MCF 10A (cell line): Measurements from ENCODE around the gene CEACAM7. TPM values are rescaled to one million over a fixed set of nuclear protein-coding genes. Genes with fewer than 3 reads are reported as not detected.
A peak's percentile ranks its signal among the peaks of the same experiment; 100 is the strongest.

Experiments used
- BruUV-seq: library from RNA; stranded (reverse); fragments of 400-500 nt; replicated peaks from 2 replicates; lab custom pipeline; 2021; lab: Mats Ljungman, UMichigan
- CTCF ChIA-PET: fragments of 300-600 bp; sonication (Branson Sonifier 250); formaldehyde crosslinking; extraction: SDS; loops from one replicate; lab custom pipeline; 2021; ENCODE audit warnings: antibody characterized with exemption, inconsistent platforms; lab: Yijun Ruan, JAX
- POLR2A ChIA-PET: fragments of 300-600, 350-650 bp; sonication (Branson Sonifier 250); formaldehyde crosslinking; extraction: SDS; loops from one replicate; lab custom pipeline; 2020; ENCODE audit warnings: antibody characterized with exemption, inconsistent platforms; lab: Yijun Ruan, JAX
- DNase-seq: peaks from one replicate; pipeline ENCODE4 v3.0.0-alpha.2; 2018; ENCODE audit not compliant: unreplicated experiment
- H3K27ac Mint-ChIP-seq: one replicate; pipeline ENCODE4 v1.8.0; 2022; ENCODE audit warnings: mild to moderate bottlenecking, low read depth, mixed read lengths; ENCODE audit not compliant: unreplicated experiment
- H3K27me3 Mint-ChIP-seq: one replicate; pipeline ENCODE4 v1.8.0; 2022; ENCODE audit warnings: mixed read lengths; ENCODE audit not compliant: insufficient read depth, unreplicated experiment
- H3K36me3 Mint-ChIP-seq: one replicate; pipeline ENCODE4 v1.8.0; 2022; ENCODE audit warnings: mild to moderate bottlenecking, moderate library complexity, mixed read lengths; ENCODE audit not compliant: insufficient read depth, unreplicated experiment
- H3K4me1 Mint-ChIP-seq: one replicate; pipeline ENCODE4 v1.8.0; 2022; ENCODE audit warnings: mixed read lengths; ENCODE audit not compliant: insufficient read depth, unreplicated experiment
- H3K4me3 Mint-ChIP-seq: one replicate; pipeline ENCODE4 v1.8.0; 2022; ENCODE audit warnings: mild to moderate bottlenecking, moderate library complexity, mixed read lengths; ENCODE audit not compliant: unreplicated experiment
- H3K9me3 Mint-ChIP-seq: one replicate; pipeline ENCODE4 v1.8.0; 2022; ENCODE audit warnings: mixed read lengths; ENCODE audit not compliant: unreplicated experiment
- CTCF ChIP-seq: fragments of 200-600 bp; IDR thresholded peaks from one replicate; pipeline ENCODE4 v1.8.0; 2022; ENCODE audit warnings: antibody characterized with exemption, mild to moderate bottlenecking; ENCODE audit not compliant: unreplicated experiment
- intact Hi-C: fragments of 100-400 bp; cut with micrococcal nuclease; formaldehyde crosslinking; loops from 2 replicates; pipeline ENCODE4 v1.14.1; 2022
- total RNA-seq: library from RNA; stranded (reverse); gene quantifications from 2 replicates; pipeline ENCODE4 v1.2.3, GENCODE V29; 2022

CEACAM7 gene
- total RNA-seq, 1 experiment from 2014 or later: not detected

- POLR2A ChIA-PET: no interaction called here
- DNase-seq: no peak
- CTCF ChIA-PET: interaction anchor here (0.6 kb wide), 1 partner anchor 45 kb away, joined by 3 read pairs; no protein-coding TSS in a partner anchor
- no peaks in the 10 kb centered on the region for H3K4me1 Mint-ChIP-seq
- TF ChIP-seq CTCF: no peak
- H3K36me3 Mint-ChIP-seq: no peaks in the 10 kb centered on the region
- intact Hi-C loops: loop anchor here (2.0 kb wide), 2 partner anchors 39 to 77 kb away; no protein-coding TSS in a partner anchor
- no peak overlapping the region for H3K4me3 Mint-ChIP-seq
- H3K27me3 Mint-ChIP-seq: peaks cover 98% of the 10 kb centered on the region
- H3K27ac Mint-ChIP-seq: no peak overlapping the region
- no TSS peak for BruUV-seq
- H3K9me3 Mint-ChIP-seq: no peaks in the 10 kb centered on the region
Observed at GRCh38 chr19:41707871-41708371, 19.9 kb upstream of the CEACAM7 start.

GRCh38 chr19:41707502-41707812 lies 19.4 kb upstream of the CEACAM7 start:
- CTCF ChIA-PET: interaction anchor here (1.6 kb wide), 1 partner anchor 65 kb away, joined by 3 read pairs; no protein-coding TSS in a partner anchor
- DNase-seq: no peak
- H3K36me3 Mint-ChIP-seq: no peaks in the 10 kb centered on the region
- H3K27ac Mint-ChIP-seq: no peak overlapping the region
- H3K4me3 Mint-ChIP-seq: no peak overlapping the region
- TF ChIP-seq CTCF: no peak
- peaks cover 98% of the 10 kb centered on the region for H3K27me3 Mint-ChIP-seq
- H3K4me1 Mint-ChIP-seq: no peaks in the 10 kb centered on the region
- intact Hi-C loops: loop anchor here (2.0 kb wide), 2 partner anchors 39 to 77 kb away; no protein-coding TSS in a partner anchor
- H3K9me3 Mint-ChIP-seq: no peaks in the 10 kb centered on the region
- POLR2A ChIA-PET: no interaction called here
- no TSS peak for BruUV-seq

GRCh38 chr19:41706741-41707501 lies 18.9 kb upstream of the CEACAM7 start:
- no peak overlapping the region for H3K27ac Mint-ChIP-seq
- CTCF ChIA-PET: interaction anchor here (0.7 to 1.6 kb wide), 6 partner anchors 16 to 821 kb away, joined by 3 to 7 read pairs (median 4); partner anchors contain the start of gene CEACAM1
- H3K9me3 Mint-ChIP-seq: no peaks in the 10 kb centered on the region
- peak overlapping the region; percentile 63 for H3K4me3 Mint-ChIP-seq
- H3K36me3 Mint-ChIP-seq: no peaks in the 10 kb centered on the region
- intact Hi-C loops: loop anchor here (2.0 kb wide), 2 partner anchors 40 to 78 kb away; no protein-coding TSS in a partner anchor
- BruUV-seq: no TSS peak
- peak; percentile 71 for TF ChIP-seq CTCF
- peaks cover 93% of the 10 kb centered on the region for H3K27me3 Mint-ChIP-seq
- H3K4me1 Mint-ChIP-seq: no peaks in the 10 kb centered on the region
- peak; percentile 62 for DNase-seq
- POLR2A ChIA-PET: no interaction called here

GRCh38 chr19:41705393-41706174 lies 17.5 kb upstream of the CEACAM7 start:
- Mint-ChIP-seq H3K9me3 (no peaks in the 10 kb centered on the region), H3K4me3 (no peak overlapping the region), H3K36me3 (no peaks in the 10 kb centered on the region), H3K4me1 (no peaks in the 10 kb centered on the region), H3K27me3 (peaks cover 80% of the 10 kb centered on the region), H3K27ac (no peak overlapping the region)
- DNase-seq: peak; percentile 43
- intact Hi-C loops: loop anchor here (2.0 kb wide), 2 partner anchors 41 to 79 kb away; no protein-coding TSS in a partner anchor
- no TSS peak for BruUV-seq
- ChIA-PET CTCF (interaction anchor here (1.0 kb wide), 1 partner anchor 64 kb away, joined by 3 read pairs; no protein-coding TSS in a partner anchor), POLR2A (no interaction called here)
- TF ChIP-seq CTCF: no peak
